ENCODE measurements around the gene EDRF1.
"Not testable (repeated sequence)": the region's sequence is repeated elsewhere in the genome, so short reads cannot be mapped to it uniquely, and the experiment has no call there.

Gene EDRF1

DNA sequence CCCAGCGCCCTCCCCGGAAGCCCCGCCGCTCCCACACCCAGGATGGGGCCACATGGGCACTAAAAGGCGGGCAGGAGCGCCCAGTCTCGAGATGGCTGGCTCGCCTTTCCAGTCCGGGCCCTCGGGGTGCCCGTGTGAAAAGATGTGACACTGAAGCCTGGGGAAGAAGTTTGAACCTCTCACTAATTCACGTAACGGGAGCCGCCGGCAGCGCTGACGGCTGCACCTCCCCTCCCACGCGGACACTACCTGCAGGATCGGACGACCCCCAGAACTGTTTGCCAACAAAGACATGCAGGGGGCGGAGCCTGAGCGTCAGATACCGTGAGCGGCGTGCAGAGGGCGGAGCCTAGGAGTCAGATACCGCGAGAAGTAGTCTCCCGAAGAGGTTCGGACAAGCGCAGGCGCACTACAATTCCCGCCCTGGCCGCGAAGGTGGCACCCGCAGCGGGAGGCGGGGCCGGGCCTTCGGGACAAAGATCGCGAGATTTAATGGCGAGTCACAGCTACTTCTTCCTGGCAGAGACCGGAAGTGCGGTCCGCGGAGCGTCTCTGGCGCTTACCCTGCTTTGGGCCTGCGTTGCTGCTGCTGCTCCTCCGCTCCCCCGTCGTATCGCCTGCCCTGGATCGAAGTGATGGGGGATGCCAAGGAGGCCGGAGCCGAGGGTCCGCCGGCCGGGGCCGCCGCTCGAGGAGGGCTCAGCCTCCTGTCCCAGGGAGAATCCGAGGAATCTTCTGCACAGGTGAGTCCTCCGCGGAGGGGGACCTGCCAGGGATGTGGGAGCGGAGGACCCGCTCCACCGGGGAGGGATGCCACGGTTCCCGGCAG lies at the start of gene EDRF1:
Gene EDRF1 (plus strand): TSS at position 537 of the 829 bp plus-strand sequence. CDS start 99 bp downstream, at position 636.
- peak; percentile 99 for DNase-seq (ENCODE audit: low read depth)

DNA sequence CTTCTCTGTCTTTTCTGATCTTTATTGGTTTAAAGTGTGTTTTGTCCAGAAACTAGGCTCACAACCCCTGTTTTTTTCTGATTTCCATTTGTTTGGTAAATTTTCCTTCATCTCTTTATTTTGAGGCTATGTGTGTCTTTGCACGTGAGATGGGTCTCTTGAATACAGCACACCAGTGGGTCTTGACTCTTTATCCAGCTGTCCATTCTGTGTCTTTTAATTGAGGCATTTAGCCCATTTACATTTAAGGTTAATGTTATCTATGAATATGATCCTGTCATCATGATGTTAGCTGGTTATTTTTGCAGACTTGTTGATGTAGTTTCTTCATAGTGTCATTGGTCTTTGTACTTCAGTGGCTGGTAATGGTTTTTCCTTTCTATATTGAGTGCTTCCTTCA lies 46.6 kb upstream of the EDRF1 start:
- DNase-seq (ENCODE audit: low read depth), result no peak

GRCh38 chr10:125679436-125679835 lies 40.1 kb upstream of the EDRF1 start:
- DNase-seq (ENCODE audit: low read depth), result no peak

DNA sequence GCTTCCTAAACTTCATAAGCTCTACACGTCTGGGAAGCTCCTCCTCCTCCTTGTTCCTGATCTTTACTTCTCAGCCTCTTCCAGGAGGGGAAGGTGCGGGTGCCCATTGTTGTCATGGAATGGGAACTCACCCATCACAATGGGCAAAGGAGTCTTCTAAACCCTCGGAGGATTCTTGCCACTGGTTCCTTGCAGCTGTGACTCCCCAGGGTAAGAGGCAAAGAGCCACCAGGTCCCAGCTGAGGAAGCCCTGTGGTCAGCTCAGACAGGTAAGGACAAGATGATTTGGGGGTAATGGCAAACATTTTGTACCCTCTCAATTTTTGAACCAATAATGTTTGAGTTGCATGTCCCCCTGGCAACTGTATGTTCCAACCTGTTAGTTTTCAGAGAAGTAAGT lies 36.4 kb upstream of the EDRF1 start, which contains the start of gene TEX36:
Gene TEX36 (minus strand): TSS at position 101 of the 400 bp plus-strand sequence. CDS start 174 bp downstream, outside the sequence.
- DNase-seq (ENCODE audit: low read depth), result no peak

DNA sequence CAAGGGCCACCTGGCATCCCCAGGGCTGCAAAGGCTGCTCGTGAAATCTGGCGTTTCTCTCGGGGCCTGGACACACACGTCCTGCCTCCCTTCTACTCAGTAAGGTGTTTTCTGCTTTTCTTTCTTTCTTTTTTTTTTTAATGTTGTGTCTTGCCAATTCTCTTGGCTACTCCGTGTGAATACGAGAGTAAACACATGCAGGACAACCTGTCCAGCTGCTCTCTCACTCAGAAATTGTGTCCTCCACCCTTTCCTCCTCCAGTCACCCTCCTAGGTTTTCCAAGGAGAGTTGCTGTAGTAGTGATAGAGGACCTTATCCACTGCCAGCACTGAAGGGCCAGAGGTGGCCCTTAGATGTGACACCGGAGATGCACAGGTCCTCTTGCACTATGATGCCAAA lies 35.7 kb upstream of the EDRF1 start:
- no peak for DNase-seq (ENCODE audit: low read depth)

DNA sequence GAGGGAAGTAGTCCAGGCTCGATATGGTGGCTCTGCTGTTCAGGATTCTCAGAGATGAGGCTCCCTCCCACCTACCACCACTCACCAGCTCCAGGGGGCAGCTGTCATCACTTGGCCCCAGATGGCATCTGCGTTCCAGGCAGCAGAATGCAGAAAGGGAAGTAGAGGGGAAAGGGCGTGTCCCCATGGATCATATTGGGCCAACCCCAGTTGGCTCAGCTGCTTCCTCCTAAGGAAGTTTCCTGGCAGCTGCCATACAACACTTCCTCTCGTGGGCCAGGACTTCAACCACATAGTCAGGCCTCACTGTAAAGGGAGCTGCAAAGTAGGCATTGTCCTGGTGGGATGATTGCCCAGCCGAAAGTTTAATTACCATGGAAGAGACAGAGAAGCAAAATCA lies 34.9 kb upstream of the EDRF1 start:
- no peak for DNase-seq (ENCODE audit: low read depth)

DNA sequence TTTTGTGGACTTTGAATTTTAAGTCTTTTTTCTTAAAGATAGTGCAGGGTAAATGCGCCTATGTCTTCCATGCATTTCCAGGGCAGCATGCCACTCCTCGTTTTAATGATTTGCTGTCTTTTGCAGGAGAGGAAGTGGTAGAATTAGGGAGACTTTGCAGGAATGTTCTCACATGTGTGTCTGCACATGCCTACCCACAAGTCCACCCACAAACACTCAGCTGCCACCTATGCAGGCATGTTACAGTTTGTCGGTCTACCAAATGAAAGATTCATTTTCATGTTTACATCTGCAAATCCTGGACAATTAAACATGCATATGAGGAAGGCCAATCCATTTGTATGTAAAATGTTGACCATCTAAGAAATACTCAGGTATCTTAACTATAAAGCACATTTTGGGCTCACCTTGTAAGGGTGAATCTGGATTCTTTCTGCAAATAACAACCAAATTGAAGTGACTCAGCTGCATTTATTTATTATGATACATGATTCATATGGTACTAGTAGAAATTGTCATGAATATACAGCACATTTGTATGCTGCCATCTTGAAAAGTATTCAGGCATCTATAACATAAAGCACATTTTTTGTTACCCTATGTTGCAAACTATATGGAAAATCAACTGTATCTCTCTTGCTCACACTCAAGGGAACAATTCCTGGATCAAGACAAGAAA lies 31.9 kb upstream of the EDRF1 start:
- DNase-seq (ENCODE audit: low read depth), result no peak

GRCh38 chr10:125689955-125690569 lies 29.4 kb upstream of the EDRF1 start:
- DNase-seq (ENCODE audit: low read depth), result no peak

DNA sequence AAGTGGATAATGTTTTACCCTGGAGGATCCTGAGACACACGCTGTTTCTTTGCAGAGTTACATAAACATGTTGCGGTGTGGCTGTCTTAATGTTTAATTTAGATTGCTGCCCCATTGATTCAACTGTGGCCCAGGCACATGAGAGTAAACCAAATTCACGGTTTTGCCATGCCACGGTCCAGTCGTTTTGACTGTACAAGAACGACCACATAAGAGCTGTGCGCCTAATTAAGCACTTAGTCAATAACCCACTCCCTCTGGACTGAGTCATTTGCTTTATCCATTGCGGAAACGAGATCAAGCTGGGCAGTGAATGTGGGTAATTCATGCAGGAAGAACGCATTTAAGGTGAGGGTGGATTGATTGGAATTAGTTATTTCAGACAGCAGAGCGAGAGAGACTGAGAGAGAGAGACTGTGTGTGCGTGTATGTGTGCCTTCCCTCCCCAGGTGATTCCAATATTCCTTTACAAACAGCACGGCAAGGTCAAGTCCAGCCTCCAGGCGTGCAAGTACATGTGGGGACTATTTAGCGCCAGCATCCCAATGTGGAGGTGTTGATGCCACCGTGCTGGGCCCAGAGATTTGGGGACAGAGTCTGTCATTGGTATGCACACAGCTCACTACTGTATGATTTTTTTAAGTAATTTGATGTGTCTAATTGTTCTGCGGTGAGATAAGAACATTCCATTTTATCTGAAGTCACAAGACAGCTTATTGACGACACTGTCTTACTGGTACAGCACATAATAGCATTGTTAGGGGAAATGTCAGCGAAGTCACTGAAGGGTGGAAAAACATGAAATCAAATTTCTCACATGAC lies 28.1 kb upstream of the EDRF1 start:
- DNase-seq (ENCODE audit: low read depth), result no peak

GRCh38 chr10:125692196-125692595 lies 27.3 kb upstream of the EDRF1 start:
- no peak for DNase-seq (ENCODE audit: low read depth)

DNA sequence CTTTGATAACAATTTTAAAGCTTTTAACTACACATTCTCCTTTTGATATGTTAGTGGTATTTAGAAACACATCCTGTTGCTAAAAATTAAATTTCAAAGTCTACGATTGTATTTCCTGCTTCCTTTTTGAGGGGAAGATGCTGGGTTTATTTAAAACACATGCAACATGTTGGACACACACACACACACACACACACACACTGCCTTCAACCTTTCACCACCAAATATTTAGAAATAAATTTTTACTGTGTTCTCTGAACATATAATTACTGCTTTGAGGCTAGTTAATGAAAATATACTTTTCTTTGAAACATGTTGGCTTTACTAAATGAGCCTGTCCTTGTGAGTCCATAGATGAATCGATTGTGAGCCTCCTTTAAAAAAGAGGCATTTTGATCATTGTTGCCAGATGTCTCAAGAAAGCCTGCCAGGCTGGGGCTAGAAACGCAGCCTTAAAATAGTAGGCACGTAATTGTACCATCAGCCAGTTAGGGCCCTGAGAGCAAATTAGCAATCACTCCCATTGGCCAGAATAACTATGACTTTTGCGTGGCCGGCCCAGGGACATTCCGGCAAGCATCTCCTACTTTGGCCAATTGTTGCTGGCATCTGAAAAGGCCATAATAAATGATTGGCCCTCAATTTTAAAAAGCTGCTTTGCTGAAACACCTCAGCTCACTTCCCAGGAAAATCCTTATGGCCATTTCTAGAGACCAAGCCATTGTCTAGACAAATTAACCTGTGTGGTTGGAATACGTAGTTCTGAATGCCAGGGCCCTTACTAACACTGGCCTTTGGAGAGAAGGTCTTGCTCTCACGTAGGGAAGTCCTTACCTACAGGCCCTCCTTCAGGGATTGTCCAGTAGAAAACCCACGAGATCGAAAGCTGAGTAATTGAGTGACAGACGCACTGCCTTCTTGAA lies 26.6 kb upstream of the EDRF1 start:
- DNase-seq (ENCODE audit: low read depth), result no peak

GRCh38 chr10:125693524-125693847 lies 26.0 kb upstream of the EDRF1 start:
- no peak for DNase-seq (ENCODE audit: low read depth)

DNA sequence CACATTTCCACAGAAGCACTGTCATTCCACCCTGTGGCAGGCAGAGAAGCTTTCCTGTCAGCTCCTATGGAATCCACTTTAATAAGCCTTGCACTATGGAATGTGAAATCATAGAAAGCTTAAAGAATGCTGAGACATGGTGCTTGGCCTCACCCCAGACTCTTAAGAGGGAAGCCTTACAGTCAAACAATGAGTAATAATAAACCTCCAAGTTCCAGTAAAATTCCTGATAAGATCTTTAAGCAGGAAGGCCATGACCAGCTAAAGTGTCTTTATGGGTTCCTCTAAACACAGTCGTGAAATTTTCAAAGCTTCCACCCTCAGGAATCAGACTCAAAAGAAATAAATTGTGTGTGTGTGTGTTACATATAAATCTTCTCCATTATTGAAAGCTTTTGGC lies 24.6 kb upstream of the EDRF1 start:
- DNase-seq (ENCODE audit: low read depth), result no peak

GRCh38 chr10:125696884-125697283 lies 22.6 kb upstream of the EDRF1 start:
- DNase-seq (ENCODE audit: low read depth), result not testable (repeated sequence)

DNA sequence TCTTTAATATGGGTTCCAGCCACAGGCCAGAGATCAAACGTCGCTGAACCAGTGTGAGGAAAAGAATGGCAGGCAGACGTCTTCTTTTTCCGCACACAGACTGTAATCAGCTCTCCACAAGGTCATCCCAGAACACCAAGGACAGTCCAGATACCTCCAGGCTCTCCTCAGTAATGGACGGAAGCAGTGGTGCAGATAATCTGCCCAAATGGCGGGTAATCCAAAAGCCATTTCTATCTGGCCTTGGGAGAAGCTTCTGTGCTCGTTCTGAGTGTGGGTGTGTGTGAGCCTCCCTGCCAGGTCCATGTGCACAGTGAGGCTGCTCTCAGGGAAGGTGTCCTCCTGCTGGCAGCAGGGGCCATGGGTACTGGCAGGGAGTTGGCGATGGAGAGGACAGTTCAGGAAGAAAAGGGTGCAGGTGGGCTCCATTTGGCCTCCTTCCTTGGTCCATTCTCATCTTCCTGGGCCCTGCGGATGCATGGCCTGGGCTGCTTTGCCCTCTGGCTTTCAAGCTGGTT lies 21.0 kb upstream of the EDRF1 start:
- no peak for DNase-seq (ENCODE audit: low read depth)

GRCh38 chr10:125699562-125700143 lies 19.9 kb upstream of the EDRF1 start:
- DNase-seq (ENCODE audit: low read depth), result no peak

DNA sequence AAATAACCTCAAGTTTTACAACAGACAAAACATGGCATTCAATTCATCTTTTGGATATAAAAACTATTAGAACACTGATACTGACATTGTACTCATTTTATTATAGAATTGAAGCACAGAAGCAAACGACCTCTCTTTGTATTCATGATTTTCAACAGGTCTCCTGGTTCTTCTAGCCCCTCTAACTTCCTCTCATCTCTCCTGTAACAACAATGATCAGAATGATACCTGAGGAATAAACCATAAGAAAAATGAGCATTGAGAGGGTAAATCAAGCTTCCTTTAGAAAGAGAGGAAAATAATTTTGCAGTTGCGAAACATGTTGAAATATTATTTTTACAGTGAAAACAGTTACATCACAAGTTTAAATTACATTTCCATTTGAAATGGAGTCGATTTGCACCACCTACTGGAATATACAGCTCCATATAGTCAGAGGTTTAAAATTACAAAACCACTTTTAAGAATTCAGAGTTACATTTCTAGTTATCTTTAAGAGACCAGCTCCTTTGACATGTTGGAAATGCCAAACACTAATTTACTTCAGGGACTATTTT lies 19.1 kb upstream of the EDRF1 start:
- no peak for DNase-seq (ENCODE audit: low read depth)

DNA sequence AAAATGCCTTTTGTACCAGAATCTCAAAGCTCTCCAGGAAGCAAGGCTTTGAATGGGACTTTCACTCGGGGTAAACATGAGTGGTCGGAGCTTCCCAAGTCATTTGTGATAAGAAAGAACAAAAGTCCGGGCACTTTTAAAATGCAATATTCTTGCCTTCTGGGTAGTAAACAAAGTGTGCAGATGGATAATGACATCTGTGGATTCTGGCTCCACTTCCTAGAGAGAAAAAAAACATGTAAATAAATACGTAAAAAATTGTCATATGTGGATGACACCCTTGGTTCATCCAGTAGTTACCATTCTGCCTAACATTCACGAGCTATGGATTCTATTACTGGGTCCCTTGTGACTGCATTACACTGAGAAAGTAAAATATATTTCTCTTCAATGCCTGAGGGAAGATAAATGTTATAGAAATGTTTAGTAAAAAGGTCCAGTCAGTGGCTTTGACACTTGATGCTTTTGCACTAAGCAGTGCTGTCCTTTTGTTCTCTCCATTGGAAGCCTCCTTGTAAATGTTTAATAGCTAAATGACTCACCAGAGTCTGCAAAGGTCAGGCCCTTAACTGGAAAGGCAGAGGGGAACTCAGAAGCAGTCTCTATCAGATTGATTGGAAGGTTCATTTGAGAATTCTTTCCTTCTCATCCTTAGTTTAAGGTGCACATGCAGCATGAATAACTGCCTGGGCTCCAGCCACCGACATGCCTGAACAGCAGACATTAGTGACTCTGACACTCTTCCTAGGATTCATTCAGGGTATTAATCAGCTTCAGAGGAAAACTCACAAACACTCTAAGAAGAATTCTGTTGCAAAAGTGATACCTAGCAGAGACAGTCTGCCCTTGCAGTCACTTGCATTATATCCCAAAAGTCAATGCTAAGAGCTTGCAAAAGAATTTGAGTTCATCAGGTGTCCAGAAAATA lies 11.7 kb upstream of the EDRF1 start:
- DNase-seq (ENCODE audit: low read depth), result no peak

- no peak for DNase-seq (ENCODE audit: low read depth)
These were observed 10.5 kb upstream of the EDRF1 start for GRCh38 chr10:125708971-125709503.
